AG04450 (cell line): ENCODE measurements around the gene ELMO2. TPM values are rescaled to one million over a fixed set of nuclear protein-coding genes. Genes with fewer than 3 reads are reported as not detected.
"Not testable (repeated sequence)": the region's sequence is repeated elsewhere in the genome, so short reads cannot be mapped to it uniquely, and the experiment has no call there.

ENCODE experiments used
- CTCF ChIA-PET: fragments of 300-600, 350-600 bp; formaldehyde crosslinking; extraction: SDS; loops from one replicate; lab custom pipeline; 2022; ENCODE audit warnings: antibody characterized with exemption, inconsistent platforms; lab: Charles Lee
- POLR2A ChIA-PET: fragments of 350-600 bp; formaldehyde crosslinking; extraction: SDS; loops from one replicate; lab custom pipeline; 2021; ENCODE audit warnings: antibody characterized with exemption, inconsistent platforms; lab: Yijun Ruan, JAX
- DNase-seq: peaks from one replicate; pipeline ENCODE4 v3.0.0-alpha.2; 2011; ENCODE audit warnings: low read depth, low spot score
- H3K27ac ChIP-seq: one replicate; pipeline ENCODE4 v1.5.1; 2012; ENCODE audit warnings: low read depth, low read length, control low read depth
- H3K27me3 ChIP-seq: one replicate; pipeline ENCODE4 v1.6.0; 2012; ENCODE audit warnings: low read length; ENCODE audit not compliant: control insufficient read depth, insufficient read depth
- H3K4me3 ChIP-seq: 2 replicates; pipeline ENCODE4 v1.5.1; 2011; ENCODE audit warnings: mild to moderate bottlenecking, low read depth, low read length, control low read depth
- H3K9me3 ChIP-seq: 2 replicates; pipeline ENCODE4 v1.5.1; 2012; ENCODE audit warnings: low read length; ENCODE audit not compliant: control insufficient read depth, insufficient read depth
- CTCF ChIP-seq: IDR thresholded peaks from 2 replicates; pipeline ENCODE4 v1.5.1; 2011; ENCODE audit warnings: low read depth, low read length, control low read depth, inconsistent platforms
- polyA plus RNA-seq: library from polyadenylated mRNA; depleted of rRNA; stranded (reverse); fragments of >200 nt; gene quantifications from 2 replicates; pipeline ENCODE4 v1.2.3, GENCODE V29; 2011

Gene ELMO2
- polyA plus RNA-seq, 1 experiment, result 34.4 TPM

- no peak overlapping the region for H3K4me3 ChIP-seq
- no peaks in the 10 kb centered on the region for H3K9me3 ChIP-seq
- no peak overlapping the region for H3K27ac ChIP-seq
- CTCF ChIA-PET, result no interaction called here
- no peaks in the 10 kb centered on the region for H3K27me3 ChIP-seq
- no peak for DNase-seq
- POLR2A ChIA-PET, result no interaction called here
- TF ChIP-seq CTCF, result no peak
Measured at GRCh38 chr20:46388201-46388836, 18.1 kb downstream of the ELMO2 start.

GRCh38 chr20:46387054-46387453, 19.4 kb downstream of the ELMO2 start:
- CTCF ChIA-PET, H3K27ac ChIP-seq, H3K27me3 ChIP-seq, H3K9me3 ChIP-seq, H3K4me3 ChIP-seq, DNase-seq: not testable (repeated sequence)
- POLR2A ChIA-PET, result interaction anchor here (0.5 kb wide), 1 partner anchor 8 kb away, joined by 3 read pairs; no protein-coding TSS in a partner anchor

GRCh38 chr20:46378412-46379009, 27.9 kb downstream of the ELMO2 start:
- no peaks in the 10 kb centered on the region for H3K27me3 ChIP-seq
- no peak for DNase-seq
- no peak overlapping the region for H3K4me3 ChIP-seq
- ChIA-PET POLR2A (interaction anchor here (0.7 kb wide), 1 partner anchor 8 kb away, joined by 3 read pairs; no protein-coding TSS in a partner anchor), CTCF (interaction anchor here (0.7 kb wide), 1 partner anchor 22 kb away, joined by 3 read pairs; no protein-coding TSS in a partner anchor)
- no peak overlapping the region for H3K27ac ChIP-seq
- no peaks in the 10 kb centered on the region for H3K9me3 ChIP-seq
- no peak for TF ChIP-seq CTCF

DNA sequence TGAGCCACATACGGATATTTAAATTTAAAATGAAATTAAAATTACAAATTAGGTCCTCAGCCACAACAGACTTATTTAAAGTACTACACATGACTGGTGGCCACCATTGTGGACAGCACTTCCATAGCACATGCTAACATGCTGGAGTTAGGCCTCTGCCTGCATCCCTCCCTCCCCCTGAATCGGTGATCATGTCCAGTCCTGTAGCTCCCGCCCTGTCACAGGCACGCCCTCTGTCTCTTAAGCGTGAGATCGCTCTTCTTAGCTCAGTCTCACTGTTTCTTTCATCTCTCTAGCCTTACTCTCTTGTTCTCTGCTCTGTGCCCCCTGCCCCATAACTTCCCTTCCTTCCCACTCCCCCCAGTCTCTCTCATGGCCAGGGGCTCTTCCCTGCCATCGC, 28.9 kb downstream of the ELMO2 start:
- H3K27me3 ChIP-seq, result no peaks in the 10 kb centered on the region
- POLR2A ChIA-PET, result no interaction called here
- no peak for DNase-seq
- H3K4me3 ChIP-seq, result no peak overlapping the region
- CTCF ChIA-PET, result interaction anchor here (0.7 kb wide), 1 partner anchor 21 kb away, joined by 3 read pairs; no protein-coding TSS in a partner anchor
- no peak for TF ChIP-seq CTCF
- H3K27ac ChIP-seq, result no peak overlapping the region
- H3K9me3 ChIP-seq, result no peaks in the 10 kb centered on the region

GRCh38 chr20:46376196-46376785, 30.1 kb downstream of the ELMO2 start:
- Histone ChIP-seq H3K27ac (no peak overlapping the region), H3K27me3 (no peaks in the 10 kb centered on the region), H3K4me3 (no peak overlapping the region), H3K9me3 (no peaks in the 10 kb centered on the region; the same call in 1 of the 2 replicates)
- no peak for DNase-seq
- POLR2A ChIA-PET, result no interaction called here
- CTCF ChIA-PET, result interaction anchor here (1.1 kb wide), 1 partner anchor 27 kb away, joined by 3 read pairs; no protein-coding TSS in a partner anchor
- TF ChIP-seq CTCF, result no peak
